ENCODE data around the gene ZSWIM7. TPM values are rescaled to one million over a fixed set of nuclear protein-coding genes. Genes with fewer than 3 reads are reported as not detected.
A peak's percentile ranks its signal among the peaks of the same experiment; 100 is the strongest.

The ZSWIM7 gene
- 15.0 TPM for total RNA-seq

DNA sequence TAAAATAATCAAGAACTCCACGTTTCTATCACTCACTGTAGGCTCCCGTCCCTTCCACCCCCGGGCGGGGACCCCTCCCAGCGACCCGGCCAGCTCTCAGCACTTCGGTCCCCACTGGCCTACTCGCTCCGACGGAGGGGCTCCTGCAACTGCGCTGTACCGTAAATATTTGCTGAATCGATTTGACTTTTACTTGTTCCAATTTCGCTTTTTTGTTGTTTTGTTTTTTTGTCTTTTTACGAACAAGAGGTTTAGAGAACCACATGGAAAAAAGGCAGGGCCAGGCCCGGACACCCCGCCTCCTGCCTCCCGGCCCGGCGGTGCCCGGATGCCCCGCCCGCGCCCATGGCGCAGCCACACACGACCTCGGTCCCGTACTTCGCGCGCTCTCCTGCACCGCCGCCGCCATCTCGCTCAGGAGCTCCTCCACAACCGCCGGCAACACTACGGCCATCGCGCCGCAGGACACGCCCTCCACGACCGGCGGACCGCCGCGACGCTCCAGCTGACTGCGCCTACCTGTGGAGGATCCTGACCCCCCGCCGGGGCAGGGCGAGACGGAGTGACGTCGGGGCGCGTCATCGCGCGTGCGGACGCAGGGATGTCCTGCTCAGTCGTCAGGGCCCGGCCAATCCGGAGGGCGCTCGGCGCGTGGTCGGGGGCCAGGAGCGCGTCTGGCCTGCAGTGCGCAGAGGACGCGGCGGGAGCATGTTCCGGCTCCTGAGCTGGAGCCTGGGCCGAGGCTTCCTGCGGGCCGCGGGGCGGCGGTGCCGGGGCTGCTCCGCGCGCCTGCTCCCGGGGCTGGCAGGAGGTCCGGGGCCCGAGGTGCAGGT lies at the start of gene ZSWIM7, which contains the start of gene TTC19:
Gene ZSWIM7 (minus strand): TSS at position 564 of the 833 bp plus-strand sequence. CDS start 110 bp downstream, at position 454.
Gene TTC19 (plus strand): TSS at position 684 of the 833 bp plus-strand sequence. CDS start 25 bp downstream, at position 709.
- Histone ChIP-seq H3K27me3 (ENCODE audit: insufficient read depth, low read length) (no peaks in the 10 kb centered on the region), H3K4me3 (ENCODE audit: low read length) (peak within 1 kb of the TSS; percentile 55), H3K4me1 (ENCODE audit: insufficient read depth, low read length) (peaks cover 44% of the 10 kb centered on the region), H3K9me3 (ENCODE audit: low read depth, low read length) (no peaks in the 10 kb centered on the region)

DNA sequence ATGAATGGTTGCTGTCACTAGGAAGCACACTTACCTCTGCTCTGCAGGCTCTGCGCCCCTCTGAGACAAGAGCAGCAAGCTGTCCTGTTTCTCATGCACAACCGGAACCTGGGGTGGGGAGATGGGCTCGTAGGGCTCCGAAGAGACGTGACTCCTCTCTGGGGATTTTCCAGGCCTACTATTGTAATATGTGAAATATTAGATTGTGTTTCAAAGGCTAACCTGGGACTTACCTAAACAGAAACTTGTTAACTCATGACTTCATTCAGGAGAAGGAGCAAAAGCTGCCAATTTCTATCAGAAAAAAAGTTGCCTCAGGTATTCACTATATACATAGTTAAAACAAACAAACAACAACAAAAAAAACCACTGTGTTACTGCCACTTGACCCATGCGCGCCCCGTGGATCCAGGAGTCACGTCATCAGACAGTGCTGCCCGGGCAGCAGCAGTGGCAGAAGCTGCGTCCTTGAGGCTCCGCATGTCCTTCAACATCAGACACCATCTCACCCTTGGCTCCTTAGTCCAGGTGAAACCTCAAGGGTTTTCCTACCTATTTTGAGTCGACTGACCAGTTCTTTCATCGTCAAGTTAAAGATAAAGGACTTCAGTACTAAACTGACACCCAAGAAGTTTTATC lies 49.4 kb upstream of the ZSWIM7 start:
- H3K4me3 ChIP-seq (ENCODE audit: low read length), result no peak overlapping the region
- H3K9me3 ChIP-seq (ENCODE audit: low read depth, low read length), result no peaks in the 10 kb centered on the region
- no peaks in the 10 kb centered on the region for H3K27me3 ChIP-seq (ENCODE audit: insufficient read depth, low read length)
- H3K4me1 ChIP-seq (ENCODE audit: insufficient read depth, low read length), result no peaks in the 10 kb centered on the region

GRCh38 chr17:16046966-16047365 lies 47.5 kb upstream of the ZSWIM7 start:
- no peaks in the 10 kb centered on the region for H3K4me1 ChIP-seq (ENCODE audit: insufficient read depth, low read length)
- no peaks in the 10 kb centered on the region for H3K9me3 ChIP-seq (ENCODE audit: low read depth, low read length)
- no peak overlapping the region for H3K4me3 ChIP-seq (ENCODE audit: low read length)
- H3K27me3 ChIP-seq (ENCODE audit: insufficient read depth, low read length), result no peaks in the 10 kb centered on the region

DNA sequence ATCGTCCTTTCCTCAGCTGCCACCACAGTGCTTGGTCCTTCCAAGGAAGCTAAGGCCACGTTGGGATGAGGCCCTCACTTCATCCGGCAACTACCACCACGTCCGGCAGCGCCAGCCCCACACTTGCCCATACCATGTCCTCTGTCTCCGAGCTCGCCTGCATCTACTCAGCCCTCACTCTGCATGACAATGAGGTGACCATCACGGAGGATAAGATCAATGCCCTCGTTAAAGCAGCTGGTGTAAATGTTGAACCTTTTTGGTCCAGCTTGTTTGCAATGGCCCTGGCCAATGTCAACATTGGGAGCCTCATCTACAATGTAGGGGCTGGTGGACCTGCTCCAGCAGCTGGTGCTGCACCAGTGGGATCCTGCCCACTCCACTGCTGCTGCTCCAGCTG lies 45.0 kb upstream of the ZSWIM7 start:
- no peak overlapping the region for H3K4me3 ChIP-seq (ENCODE audit: low read length)
- H3K9me3 ChIP-seq (ENCODE audit: low read depth, low read length), result no peaks in the 10 kb centered on the region
- no peaks in the 10 kb centered on the region for H3K27me3 ChIP-seq (ENCODE audit: insufficient read depth, low read length)
- H3K4me1 ChIP-seq (ENCODE audit: insufficient read depth, low read length), result no peaks in the 10 kb centered on the region

DNA sequence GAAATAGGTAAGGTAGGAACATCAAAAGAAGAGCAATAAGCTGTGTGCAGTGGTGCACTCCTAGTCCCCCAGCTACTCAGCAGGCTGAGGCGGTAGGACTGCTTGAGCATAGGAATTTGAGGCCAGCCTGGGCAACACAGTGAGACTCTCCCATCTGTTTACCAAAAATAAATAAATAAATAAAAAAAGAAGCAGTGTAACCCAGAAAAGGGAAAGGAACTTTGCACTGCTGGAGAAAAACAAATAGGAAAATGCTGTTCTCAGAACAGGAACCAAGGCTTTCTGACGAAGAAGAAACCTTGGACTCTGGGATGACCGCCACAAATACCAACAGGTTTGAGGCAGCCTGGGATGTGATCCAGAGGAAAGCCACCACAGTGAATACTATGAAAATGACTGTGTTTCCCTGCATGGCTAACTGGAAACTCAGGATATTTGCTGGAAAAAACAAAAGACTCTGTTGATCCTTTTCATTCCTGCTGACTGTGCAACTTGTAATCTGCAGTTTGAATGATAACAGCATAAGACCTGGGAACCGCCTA lies 41.3 kb upstream of the ZSWIM7 start:
- H3K9me3 ChIP-seq (ENCODE audit: low read depth, low read length), result no peaks in the 10 kb centered on the region
- no peaks in the 10 kb centered on the region for H3K4me1 ChIP-seq (ENCODE audit: insufficient read depth, low read length)
- H3K27me3 ChIP-seq (ENCODE audit: insufficient read depth, low read length), result no peaks in the 10 kb centered on the region
- no peak overlapping the region for H3K4me3 ChIP-seq (ENCODE audit: low read length)

GRCh38 chr17:16037636-16038035 lies 38.1 kb upstream of the ZSWIM7 start:
- Histone ChIP-seq H3K4me1 (ENCODE audit: insufficient read depth, low read length) (no peaks in the 10 kb centered on the region), H3K27me3 (ENCODE audit: insufficient read depth, low read length) (no peaks in the 10 kb centered on the region), H3K9me3 (ENCODE audit: low read depth, low read length) (no peaks in the 10 kb centered on the region)

GRCh38 chr17:16036261-16036660 lies 36.8 kb upstream of the ZSWIM7 start:
- no peak overlapping the region for H3K4me3 ChIP-seq (ENCODE audit: low read length)
- no peaks in the 10 kb centered on the region for H3K9me3 ChIP-seq (ENCODE audit: low read depth, low read length)
- no peaks in the 10 kb centered on the region for H3K27me3 ChIP-seq (ENCODE audit: insufficient read depth, low read length)
- no peaks in the 10 kb centered on the region for H3K4me1 ChIP-seq (ENCODE audit: insufficient read depth, low read length)

More at GRCh38 chr17:16037636-16038035, 38.1 kb upstream of the ZSWIM7 start:
- H3K4me3 ChIP-seq (ENCODE audit: low read length), result no peak overlapping the region

- Histone ChIP-seq H3K4me1 (ENCODE audit: insufficient read depth, low read length) (no peaks in the 10 kb centered on the region), H3K27me3 (ENCODE audit: insufficient read depth, low read length) (no peaks in the 10 kb centered on the region), H3K9me3 (ENCODE audit: low read depth, low read length) (no peaks in the 10 kb centered on the region), H3K4me3 (ENCODE audit: low read length) (no peak overlapping the region)
Observed at GRCh38 chr17:16033729-16034349, 34.3 kb upstream of the ZSWIM7 start.

DNA sequence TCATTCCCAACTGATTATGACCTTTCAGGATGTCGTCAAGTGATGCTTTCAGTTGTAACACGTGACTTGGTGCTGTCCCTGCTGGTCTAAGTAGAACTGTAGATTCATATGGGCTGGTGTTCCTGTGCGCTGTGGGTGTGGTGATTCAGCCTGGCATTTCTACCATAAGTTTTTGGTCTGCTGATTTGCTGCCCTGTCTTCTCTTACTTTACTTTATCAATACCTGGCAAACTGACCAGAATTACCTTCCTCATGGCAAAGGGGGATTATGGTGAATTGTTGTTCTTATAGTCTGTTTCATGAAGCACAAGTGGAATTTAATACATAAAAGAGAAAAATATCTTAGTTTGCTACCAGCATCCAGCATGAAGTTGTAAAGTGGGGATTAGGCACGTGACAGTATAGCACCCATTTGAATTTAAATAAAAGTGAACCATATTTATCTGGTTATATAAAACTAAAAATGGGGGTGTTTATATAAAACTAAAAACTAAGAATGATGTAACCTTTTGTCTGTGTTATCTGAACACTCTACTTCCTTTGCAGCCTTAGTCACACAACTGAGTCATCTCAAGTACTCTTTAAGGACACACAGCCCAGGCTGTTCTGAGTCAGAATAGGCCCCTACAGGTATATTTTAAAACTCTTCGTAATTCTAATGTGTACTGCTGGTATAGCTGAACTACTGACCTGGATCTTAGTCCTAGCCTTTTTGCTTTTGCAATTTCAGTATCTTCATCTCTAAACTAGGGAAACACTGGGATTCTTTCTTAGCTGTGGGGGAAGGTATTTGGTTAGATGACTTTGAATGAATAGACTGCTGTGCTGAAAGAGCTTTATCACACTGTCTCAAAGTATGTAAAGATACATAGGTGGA lies 28.4 kb upstream of the ZSWIM7 start:
- Histone ChIP-seq H3K4me3 (ENCODE audit: low read length) (no peak overlapping the region), H3K4me1 (ENCODE audit: insufficient read depth, low read length) (no peaks in the 10 kb centered on the region), H3K27me3 (ENCODE audit: insufficient read depth, low read length) (no peaks in the 10 kb centered on the region), H3K9me3 (ENCODE audit: low read depth, low read length) (no peaks in the 10 kb centered on the region)

GRCh38 chr17:16026895-16027294 lies 27.4 kb upstream of the ZSWIM7 start:
- Histone ChIP-seq H3K27me3 (ENCODE audit: insufficient read depth, low read length) (no peaks in the 10 kb centered on the region), H3K4me3 (ENCODE audit: low read length) (no peak overlapping the region), H3K4me1 (ENCODE audit: insufficient read depth, low read length) (no peaks in the 10 kb centered on the region), H3K9me3 (ENCODE audit: low read depth, low read length) (no peaks in the 10 kb centered on the region)

GRCh38 chr17:16025202-16025601 lies 25.7 kb upstream of the ZSWIM7 start:
- Histone ChIP-seq H3K4me1 (ENCODE audit: insufficient read depth, low read length) (no peaks in the 10 kb centered on the region), H3K4me3 (ENCODE audit: low read length) (no peak overlapping the region), H3K9me3 (ENCODE audit: low read depth, low read length) (no peaks in the 10 kb centered on the region), H3K27me3 (ENCODE audit: insufficient read depth, low read length) (no peaks in the 10 kb centered on the region)

- Histone ChIP-seq H3K4me1 (ENCODE audit: insufficient read depth, low read length) (no peaks in the 10 kb centered on the region), H3K9me3 (ENCODE audit: low read depth, low read length) (no peaks in the 10 kb centered on the region), H3K27me3 (ENCODE audit: insufficient read depth, low read length) (no peaks in the 10 kb centered on the region), H3K4me3 (ENCODE audit: low read length) (no peak overlapping the region)
Observed at GRCh38 chr17:16023881-16024280, 24.4 kb upstream of the ZSWIM7 start.

DNA sequence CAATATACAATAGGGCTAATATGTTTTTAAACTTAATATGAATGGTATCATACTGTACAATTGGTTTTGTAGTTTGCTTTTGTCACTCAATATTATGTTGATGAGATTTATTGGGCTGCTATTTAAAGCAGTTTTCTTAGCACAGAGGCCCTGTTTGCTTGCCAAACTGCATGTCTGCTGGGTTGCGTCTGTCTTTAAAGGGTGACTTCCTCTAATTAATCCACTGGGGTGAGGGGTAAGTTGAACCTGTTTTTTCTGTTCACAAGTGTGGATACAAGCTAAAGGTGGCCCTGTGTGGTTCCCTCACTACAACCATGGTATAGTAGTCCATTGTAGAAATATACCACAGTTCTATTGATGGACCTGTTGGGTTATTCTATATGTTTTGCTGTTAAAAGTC lies 19.8 kb upstream of the ZSWIM7 start:
- H3K4me3 ChIP-seq (ENCODE audit: low read length), result no peak overlapping the region
- H3K9me3 ChIP-seq (ENCODE audit: low read depth, low read length), result no peaks in the 10 kb centered on the region
- no peaks in the 10 kb centered on the region for H3K27me3 ChIP-seq (ENCODE audit: insufficient read depth, low read length)
- no peaks in the 10 kb centered on the region for H3K4me1 ChIP-seq (ENCODE audit: insufficient read depth, low read length)

DNA sequence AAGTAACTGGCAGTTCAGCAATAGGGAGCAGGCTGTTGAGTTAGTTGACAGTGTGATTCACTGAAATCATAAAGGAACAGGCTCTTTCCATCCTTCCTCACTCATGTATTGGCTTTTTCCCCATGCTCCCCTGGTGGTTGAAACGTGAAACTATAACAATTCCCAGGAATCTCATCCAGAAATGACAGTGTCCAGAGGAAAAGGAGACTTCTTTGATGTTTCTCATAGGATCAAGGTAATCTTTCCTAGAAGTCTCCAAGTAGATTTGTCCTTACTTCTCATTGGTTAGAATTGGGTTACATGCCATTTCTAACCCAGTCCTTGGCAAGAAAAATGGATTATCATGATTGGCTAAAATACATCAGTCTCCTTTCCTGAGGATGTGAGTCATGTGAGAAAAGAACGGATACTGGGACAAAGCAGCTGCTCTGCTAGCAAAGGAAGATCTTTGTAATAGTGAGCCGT lies 14.5 kb upstream of the ZSWIM7 start:
- Histone ChIP-seq H3K27me3 (ENCODE audit: insufficient read depth, low read length) (no peaks in the 10 kb centered on the region), H3K4me3 (ENCODE audit: low read length) (no peak overlapping the region), H3K9me3 (ENCODE audit: low read depth, low read length) (no peaks in the 10 kb centered on the region), H3K4me1 (ENCODE audit: insufficient read depth, low read length) (peaks cover 4% of the 10 kb centered on the region)

All from mononuclear cell (primary cell).